GM10248 (cell line): ENCODE measurements around the gene IFT81.

Experiments
- CTCF ChIA-PET: fragments of 300-600 bp; sonication (Branson Sonifier 250); formaldehyde crosslinking; extraction: SDS; loops from one replicate; lab custom pipeline; 2021; ENCODE audit warnings: antibody characterized with exemption; lab: Yijun Ruan, JAX
- POLR2A ChIA-PET: fragments of 350-650 bp; sonication (Branson Sonifier 250); formaldehyde crosslinking; extraction: SDS; loops from one replicate; lab custom pipeline; 2020; ENCODE audit warnings: antibody characterized with exemption; lab: Yijun Ruan, JAX
- DNase-seq: peaks from one replicate; pipeline ENCODE4 v3.0.0; 2012; ENCODE audit errors: extremely low spot score
- CTCF ChIP-seq: IDR thresholded peaks from 2 replicates; pipeline ENCODE4 v1.5.1; 2012; ENCODE audit warnings: mild to moderate bottlenecking, low read depth; ENCODE audit errors: extremely low read depth, missing control alignments, control extremely low read depth

Gene IFT81

GRCh38 chr12:110123919-110124268 lies 263 bp upstream of the IFT81 start:
- CTCF ChIA-PET, result interaction anchor here (0.6 to 1.7 kb wide), 4 partner anchors 18 to 307 kb away, joined by 3 to 7 read pairs (median 4); no protein-coding TSS in a partner anchor
- no peak for DNase-seq
- no peak for TF ChIP-seq CTCF
- POLR2A ChIA-PET, result interaction anchor here (0.5 kb wide), 2 partner anchors 162 to 1317 kb away, joined by 5 read pairs; no protein-coding TSS in a partner anchor

DNA sequence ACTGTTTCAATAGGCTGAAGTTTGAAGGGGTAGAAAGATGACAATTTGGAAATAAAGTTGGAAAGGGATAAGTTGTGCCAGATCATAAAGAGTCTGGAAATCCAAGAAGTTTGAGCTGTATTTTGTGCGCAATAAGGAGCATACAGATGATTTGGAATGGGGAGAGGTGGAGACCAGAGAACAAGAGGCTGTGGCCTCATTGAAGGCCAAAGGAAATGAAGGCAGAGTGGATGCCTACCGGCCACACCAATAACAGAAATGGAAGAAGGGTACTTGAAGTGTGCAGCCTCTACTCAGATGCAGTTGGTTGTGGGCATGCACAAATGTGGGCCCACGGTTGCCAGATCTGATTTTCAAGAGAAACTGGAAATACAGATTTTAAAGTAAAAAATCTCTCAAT lies 2.4 kb downstream of the IFT81 start:
- TF ChIP-seq CTCF, result no peak
- ChIA-PET CTCF (no interaction called here), POLR2A (no interaction called here)
- DNase-seq, result no peak

DNA sequence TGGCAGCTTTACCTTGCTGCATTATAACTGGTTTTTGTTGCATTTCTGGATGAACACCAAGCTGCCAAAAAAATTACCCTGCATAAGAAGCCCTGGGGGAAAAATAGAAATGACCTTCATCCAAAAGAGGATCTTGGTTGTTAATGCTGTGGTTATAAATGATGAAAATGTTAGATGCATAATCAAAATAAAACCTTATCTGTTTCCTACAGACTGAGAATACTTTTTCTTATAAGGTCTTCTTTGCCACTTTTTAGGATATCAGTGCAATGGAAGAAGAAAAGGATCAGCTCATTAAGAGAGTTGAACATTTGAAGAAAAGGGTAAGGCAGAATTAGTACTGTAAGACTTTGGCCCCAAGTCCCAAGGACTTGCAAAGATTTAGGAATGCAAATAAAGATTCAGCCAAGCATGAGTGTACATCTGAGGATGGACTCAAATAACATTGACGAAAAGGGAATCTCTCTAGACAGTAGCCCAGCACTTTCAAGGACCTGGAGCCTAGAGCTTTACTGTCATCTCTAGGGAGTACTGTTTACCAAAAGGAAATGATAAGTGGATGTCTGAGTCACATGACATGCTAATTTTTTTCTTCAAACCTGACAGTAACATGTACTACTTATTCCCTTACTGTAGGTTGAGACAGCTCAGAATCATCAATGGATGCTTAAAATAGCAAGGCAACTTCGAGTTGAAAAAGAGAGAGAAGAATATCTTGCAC lies 10.7 kb downstream of the IFT81 start:
- DNase-seq, result no peak
- ChIA-PET POLR2A (interaction anchor here (0.6 kb wide), 1 partner anchor 290 kb away, joined by 3 read pairs; no protein-coding TSS in a partner anchor), CTCF (no interaction called here)
- no peak for TF ChIP-seq CTCF

DNA sequence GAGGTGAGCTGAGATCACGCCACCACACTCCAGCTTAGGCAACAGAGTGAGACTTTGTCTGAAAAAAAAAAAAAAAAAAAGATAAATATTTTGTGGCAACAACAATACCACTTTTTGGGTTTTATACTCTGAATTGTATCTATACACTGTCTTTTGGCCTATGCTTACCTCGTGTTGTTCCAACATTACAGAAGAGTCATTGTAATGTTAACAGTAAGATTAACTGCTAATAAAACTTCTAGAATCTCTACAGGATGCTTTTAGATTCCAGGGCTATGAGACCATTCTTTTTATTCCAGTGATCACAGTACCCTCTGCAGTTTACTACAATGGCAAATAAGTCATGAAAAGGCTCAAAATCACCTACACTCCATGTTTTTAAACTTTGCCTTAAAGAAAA lies 11.6 kb downstream of the IFT81 start:
- POLR2A ChIA-PET, result interaction anchor here (0.6 kb wide), 1 partner anchor 291 kb away, joined by 3 read pairs; no protein-coding TSS in a partner anchor
- no peak for TF ChIP-seq CTCF
- CTCF ChIA-PET, result no interaction called here
- no peak for DNase-seq

DNA sequence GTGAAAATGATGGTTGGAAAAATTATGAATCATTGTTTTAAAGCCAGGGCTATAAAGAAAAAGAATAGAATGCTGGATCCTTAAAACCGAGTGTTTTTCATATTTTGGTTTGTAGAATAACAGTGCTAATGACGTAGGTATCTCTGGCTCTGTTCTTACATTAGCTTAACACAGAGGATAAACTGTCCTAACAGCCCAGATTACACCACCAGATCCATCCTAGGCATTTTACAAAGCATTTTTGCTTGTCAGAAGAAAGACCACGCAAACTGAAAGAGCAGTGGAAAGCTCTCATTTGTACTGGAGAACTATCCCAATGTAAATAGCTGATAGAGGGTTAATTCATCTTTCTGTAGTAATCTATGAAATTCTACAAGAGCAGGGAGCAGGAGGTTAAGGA lies 13.6 kb downstream of the IFT81 start:
- POLR2A ChIA-PET, result no interaction called here
- CTCF ChIA-PET, result interaction anchor here (1.2 kb wide), 1 partner anchor 28 kb away, joined by 4 read pairs; no protein-coding TSS in a partner anchor
- TF ChIP-seq CTCF, result no peak
- DNase-seq, result no peak

GRCh38 chr12:110141389-110141788 lies 17.2 kb downstream of the IFT81 start:
- ChIA-PET CTCF (interaction anchor here (1.2 to 1.9 kb wide), 2 partner anchors 13 to 38 kb away, joined by 3 to 5 read pairs; no protein-coding TSS in a partner anchor), POLR2A (no interaction called here)
- no peak for TF ChIP-seq CTCF
- DNase-seq, result no peak
